GM12892 (cell line): Measurements from ENCODE around the gene ZNF71.

Experiments
- POLR2A ChIP-seq: IDR thresholded peaks from 2 replicates; pipeline ENCODE4 v1.6.1; 2011; ENCODE audit warnings: low read depth, low read length, control low read depth
- POLR2AphosphoS5 ChIP-seq: IDR thresholded peaks from 2 replicates; pipeline ENCODE4 v1.6.1; 2011; ENCODE audit warnings: low read depth, low read length, control low read depth

- TF ChIP-seq POLR2A (peak; percentile 61; the same call in 1 of the 2 replicates), POLR2AphosphoS5 (no peak)
Observed at GRCh38 chr19:56567274-56568120, 27.6 kb upstream of the ZNF71 start, which contains the start of gene ZNF470.
